Measurements from ENCODE around the gene LDB1.

Gene LDB1

GRCh38 chr10:102113261-102113955, 6.8 kb downstream of the LDB1 start:
- DNase-seq (ENCODE audit: low spot score), result no peak

DNA sequence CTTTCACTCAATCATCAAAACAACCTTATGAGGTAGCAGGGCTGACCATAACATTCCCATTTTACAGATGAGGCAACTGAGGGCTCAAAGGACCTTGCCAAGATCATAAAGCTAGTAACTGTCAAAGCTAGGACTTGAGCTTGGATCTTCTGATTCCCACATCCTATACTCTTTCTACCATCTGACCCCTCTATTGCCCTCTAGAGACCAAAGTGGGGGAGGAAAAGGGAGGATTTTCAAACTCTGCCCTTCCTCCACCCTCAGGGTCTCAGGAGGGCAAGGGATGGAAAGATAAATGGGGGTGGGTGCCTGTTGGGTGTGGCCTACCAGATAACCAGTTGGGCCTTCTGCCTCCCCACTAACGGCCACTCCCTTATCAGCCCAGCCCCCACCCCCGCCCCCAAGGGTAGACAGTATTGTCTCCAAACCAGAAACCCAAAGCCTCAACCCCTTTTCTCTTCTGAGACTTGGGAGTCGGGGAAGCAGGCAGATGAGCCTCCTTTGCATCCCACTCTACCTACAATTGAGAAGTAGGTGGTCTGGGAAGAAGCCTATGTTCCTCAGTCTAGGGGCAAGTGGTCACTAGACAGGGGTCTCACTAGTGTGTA, 7.9 kb downstream of the LDB1 start:
- no peak for DNase-seq (ENCODE audit: low spot score)

DNA sequence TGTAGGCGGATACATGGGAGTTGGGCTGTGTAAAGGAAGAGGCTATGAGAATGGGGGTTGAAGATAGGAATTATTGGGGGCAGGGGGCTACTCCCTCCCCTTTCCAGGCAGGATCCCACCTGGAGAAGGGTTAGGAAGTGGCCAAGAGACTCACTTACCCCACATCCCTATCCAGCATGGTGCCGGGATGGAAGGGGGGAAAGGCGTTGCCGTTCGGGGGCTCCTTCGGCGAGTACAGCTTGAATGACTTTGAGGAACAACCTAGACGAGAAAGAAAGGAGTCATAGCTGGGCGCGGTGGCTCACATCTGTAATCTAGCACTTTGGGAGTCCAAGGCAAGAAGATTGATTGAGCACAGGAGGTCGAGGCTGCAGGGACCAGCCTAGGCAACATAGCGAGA, 8.9 kb downstream of the LDB1 start:
- DNase-seq (ENCODE audit: low spot score), result no peak

DNA sequence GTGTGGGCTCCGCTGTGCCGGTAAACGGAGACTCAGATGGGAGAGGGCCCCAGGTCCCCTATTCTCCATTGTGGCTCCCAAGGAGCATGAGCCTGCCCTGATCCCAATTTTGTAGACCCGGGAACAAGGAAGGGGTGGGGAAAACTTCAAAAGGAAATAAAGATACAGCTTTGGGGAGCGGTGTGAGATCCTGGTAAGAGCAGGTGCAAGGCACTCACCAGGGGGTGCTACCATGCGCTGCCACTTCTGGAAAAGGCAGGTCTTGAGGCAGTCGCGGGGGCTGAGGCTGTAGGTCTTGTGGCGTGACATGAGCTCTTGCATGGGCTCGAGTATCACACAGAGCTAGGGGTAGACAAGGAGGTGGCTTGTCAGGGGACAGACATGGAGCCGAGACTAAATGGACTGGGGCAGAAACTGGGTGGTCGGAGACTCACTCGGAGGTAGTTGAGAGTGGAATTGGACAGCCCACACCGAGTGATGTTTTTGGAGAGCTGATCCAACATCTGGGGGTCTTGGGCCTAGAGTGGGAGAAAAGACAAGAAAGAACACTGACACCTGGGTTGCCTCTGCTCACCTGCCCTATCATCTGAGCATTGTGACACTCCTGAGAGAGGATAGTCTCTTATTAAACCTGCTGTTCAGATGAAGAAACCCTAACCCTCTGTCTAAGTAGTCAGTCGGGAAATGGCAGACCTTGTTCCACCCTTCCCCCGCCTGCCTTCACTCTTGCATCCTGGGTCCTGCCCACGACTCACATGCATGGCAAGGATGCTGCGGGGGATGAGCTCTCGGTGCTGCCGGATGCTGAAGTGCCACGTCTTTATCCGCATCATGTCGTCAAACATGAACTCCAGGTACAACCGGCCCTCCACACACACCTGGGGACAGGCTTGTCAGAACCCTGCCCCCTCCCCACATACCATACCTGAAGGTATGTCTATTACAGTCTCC, 10.7 kb downstream of the LDB1 start:
- DNase-seq (ENCODE audit: low spot score), result no peak

DNA sequence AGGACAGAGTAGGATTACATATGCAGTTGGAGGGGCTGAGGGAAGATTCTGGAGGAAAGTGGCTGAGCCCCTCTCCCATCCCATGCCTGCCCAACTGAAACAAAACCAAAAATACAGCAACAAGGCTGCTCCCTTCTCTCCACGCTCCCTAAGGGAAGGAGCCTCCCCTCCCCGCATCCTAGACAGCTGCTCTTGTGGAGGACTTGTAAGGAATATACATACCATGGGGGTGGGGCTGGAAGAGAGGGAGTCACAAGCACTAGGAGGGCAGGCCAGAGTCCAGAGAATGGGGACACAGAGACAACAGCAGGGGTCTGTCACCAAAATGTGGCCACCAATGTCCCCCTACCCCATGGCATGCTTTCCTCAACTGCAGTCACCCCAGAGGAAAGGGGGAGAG, 13.2 kb downstream of the LDB1 start:
- no peak for DNase-seq (ENCODE audit: low spot score)

GRCh38 chr10:102102421-102102820, 17.7 kb downstream of the LDB1 start:
- no peak for DNase-seq (ENCODE audit: low spot score)

GRCh38 chr10:102101152-102101551, 19.0 kb downstream of the LDB1 start:
- DNase-seq (ENCODE audit: low spot score), result no peak

DNA sequence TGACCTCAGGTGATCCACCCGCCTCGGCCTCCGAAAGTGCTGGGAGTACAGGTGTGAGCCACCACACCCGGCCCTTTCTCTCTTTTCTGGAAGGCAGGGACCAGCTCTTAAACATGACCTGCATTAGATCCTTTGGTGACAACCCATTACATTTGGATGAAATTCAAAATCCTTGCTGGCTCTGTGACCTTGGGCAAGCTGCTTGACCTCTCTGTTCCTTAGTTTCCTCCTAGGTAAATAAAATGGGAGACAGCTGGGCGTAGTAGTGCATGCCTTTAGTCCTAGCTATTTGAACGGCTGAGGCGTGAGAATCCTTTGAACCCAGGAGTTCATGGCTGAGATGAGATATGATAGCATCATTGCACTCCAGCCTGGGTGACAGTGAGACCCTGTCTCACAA, 23.7 kb downstream of the LDB1 start:
- DNase-seq (ENCODE audit: low spot score), result no peak

DNA sequence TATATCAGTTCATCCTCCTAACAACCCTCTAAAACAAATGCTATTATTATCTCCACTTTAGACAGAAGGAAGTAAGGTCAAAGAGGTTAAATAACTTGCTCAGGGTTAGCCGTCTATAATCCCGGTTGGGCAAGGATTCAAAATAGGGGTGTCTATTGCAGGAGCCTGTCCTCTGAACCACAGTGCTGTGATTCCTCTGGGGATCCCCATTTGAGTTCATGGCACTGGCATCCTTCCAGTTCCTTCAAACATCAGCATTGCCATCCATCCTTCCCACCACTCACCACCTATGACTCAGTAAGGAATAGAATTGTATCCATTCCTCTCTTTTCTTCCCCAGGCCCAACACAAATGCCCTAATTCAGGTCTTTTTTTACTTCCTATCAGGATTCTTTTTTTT, 29.4 kb downstream of the LDB1 start:
- no peak for DNase-seq (ENCODE audit: low spot score)

DNA sequence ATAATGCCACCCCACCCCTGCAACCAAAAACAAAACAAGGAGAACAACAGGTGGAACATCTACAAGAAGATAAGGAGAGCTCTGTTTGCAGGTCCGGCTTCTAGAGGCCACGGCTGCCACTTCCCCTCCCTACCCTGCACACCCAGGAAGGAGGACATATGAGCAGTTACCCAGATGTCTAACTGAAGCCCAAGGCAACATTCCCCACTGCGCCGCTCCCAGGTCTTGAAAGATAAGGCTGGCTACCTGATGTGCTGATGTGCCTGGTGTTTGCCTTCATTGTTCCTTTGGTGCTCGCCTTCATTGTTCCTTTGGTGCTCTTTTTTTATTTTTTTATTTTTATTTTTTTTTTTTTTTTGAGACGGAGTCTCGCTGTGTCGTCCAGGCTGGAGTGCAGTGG, 34.0 kb downstream of the LDB1 start:
- no peak for DNase-seq (ENCODE audit: low spot score)

GRCh38 chr10:102085336-102085735, 34.8 kb downstream of the LDB1 start:
- DNase-seq (ENCODE audit: low spot score), result no peak

DNA sequence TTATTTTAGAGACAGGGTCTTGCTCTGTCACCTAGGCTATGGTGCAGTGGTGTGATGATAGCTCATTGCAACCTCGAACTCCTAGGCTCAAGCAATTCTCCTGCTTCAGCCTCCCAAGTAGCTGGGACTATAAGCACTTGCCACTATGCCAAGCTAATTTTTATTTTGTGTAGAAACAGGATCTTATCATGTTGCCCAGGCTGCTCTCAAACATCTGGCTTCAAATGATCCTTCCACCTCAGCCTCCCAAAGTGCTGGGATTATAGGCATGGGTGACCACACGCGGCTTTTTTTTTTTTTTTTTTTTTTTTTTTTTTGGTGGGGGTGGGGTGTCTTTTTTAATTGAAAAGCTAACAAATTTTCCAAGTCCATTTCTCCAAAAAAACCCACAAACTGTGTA, 36.6 kb downstream of the LDB1 start:
- no peak for DNase-seq (ENCODE audit: low spot score)

DNA sequence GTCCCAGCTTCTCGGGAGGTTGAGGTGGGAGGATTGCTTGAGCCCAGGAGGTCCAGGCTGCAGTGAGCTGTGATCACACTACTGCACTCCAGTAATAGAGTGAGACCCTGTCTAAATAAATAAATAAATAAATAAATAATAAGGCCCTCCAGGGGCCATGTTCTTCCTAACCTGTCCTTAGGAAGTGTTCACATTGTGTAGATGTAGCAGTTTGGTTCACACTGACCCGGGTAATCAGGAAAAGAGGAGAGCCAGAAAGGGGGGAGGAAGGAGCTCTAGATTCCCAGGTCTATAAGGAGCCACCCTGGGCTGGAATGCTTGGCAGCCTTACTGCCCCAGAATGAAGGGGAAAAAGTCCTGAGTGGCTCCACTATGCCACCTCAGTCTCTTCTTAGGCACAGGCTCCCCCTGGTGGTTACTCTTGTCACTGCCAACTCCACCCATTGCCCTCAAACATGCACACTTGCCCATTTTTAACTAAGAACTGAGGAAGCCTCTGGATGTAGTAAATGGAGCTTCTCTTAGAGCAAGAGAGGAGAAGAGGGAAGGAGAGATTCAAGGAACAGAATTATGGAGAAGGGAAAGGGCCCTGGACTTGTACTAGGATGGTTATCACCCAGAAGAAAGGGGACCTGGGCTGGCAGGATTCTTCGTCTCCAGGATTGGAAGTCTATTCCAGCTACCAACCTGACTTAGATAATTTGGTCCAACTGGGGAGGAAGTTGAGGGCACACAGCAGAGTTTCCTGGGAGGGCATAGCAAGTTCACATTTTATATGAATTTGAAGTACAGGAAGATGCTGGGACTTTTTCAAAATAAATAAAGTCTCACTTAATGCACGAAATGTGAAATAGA, 47.3 kb downstream of the LDB1 start:
- peak; percentile 78 for DNase-seq (ENCODE audit: low spot score)

GRCh38 chr10:102069071-102069470, 51.1 kb downstream of the LDB1 start:
- DNase-seq (ENCODE audit: low spot score), result no peak

DNA sequence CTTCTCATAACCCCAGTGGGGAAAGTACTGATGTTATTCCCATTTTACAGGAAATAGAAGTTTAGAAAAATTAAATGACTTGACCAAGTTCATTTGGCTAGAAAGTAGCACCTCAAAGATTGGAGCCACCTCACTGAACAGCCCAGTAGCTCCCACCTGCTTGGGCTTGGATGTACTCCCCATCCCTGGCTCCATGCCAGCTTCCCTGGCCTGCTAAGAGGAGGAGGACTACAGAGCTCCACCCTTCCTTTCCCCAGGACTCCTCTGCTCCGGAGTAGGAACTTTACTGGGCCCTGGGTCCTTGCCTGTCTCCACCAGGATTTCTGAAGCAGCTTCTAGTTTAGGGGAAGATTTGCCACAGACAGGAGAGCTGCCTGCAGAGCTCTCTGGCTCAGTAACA, 52.0 kb downstream of the LDB1 start:
- DNase-seq (ENCODE audit: low spot score), result no peak

GRCh38 chr10:102067091-102067916, 52.9 kb downstream of the LDB1 start:
- DNase-seq (ENCODE audit: low spot score), result no peak

GRCh38 chr10:102066399-102067088, 53.6 kb downstream of the LDB1 start:
- DNase-seq (ENCODE audit: low spot score), result no peak

DNA sequence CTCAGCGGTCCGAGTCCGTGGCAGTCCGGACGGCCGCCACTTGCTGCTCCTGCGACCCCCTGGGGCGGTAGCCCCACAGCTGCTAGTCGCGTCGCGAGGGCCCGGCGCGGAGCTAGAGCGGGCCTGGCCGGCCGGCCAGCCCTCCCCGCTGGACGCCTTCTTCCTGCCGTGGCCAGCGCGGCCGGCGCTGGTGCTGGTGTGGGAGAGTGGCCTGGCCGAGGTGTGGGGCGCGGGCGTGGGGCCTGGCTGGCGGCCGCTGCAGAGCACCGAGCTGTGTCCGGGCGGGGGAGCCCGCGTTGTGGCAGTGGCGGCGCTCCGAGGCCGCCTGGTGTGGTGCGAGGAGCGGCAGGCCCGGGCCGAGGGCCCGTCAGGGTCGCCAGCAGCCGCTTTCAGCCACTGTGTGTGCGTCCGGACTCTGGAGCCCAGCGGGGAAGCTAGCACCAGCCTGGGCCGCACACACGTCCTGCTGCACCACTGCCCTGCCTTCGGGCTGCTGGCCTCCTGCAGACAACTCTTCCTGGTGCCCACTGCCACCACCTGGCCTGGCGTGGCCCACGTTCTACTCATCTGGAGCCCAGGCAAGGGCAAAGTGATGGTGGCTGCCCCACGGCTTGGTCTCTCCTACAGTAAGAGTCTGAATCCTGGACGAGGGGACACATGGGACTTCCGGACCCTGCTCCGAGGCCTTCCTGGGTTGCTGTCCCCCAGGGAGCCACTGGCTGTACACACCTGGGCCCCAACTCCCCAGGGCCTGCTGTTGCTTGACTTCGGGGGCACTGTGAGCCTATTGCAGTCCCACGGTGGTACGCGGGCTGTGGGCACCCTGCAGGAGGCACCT, 54.4 kb downstream of the LDB1 start:
- DNase-seq (ENCODE audit: low spot score), result peak; percentile 40

DNA sequence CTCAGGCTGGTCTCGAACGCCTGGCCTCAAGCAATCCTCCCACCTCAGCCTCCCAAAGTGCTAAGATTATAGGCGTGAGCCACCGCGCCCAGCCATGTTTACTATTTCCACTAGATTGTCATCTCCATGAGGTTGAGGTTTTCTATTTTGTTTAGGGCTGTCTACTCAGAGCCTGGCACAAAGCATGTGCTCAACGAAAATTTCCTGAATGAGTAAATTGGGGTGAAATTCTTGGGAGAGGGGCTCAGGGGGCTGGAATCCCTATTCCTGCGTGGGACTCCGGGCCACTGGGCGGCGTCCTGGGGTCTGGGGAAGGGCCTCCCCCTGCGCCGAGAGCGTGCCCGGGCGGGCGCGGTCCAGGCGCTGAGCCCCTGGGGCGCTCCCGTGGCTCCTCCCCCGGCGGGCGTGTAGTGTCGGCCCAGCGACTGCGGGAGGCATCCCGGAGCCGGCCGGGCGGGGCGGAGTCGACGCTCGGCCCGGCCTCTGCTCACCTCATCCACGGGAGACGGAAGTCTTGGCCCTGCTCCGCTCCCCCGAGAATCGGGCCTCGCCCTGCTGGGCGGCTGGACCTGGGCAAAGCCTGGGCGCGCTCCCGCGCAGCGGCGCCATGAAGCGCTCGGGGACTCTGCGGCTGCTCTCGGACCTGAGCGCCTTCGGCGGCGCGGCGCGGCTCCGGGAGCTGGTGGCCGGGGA, 55.2 kb downstream of the LDB1 start, which contains the start of gene HPS6:
HPS6 (plus strand) TSS at position 482 of the 693 bp plus-strand sequence; CDS start at position 608, 126 bp downstream.
- peak; percentile 92 for DNase-seq (ENCODE audit: low spot score)

Measured in HuH-7.5 (cell line).